NCI-H2029 treated with DMSO at 0.1 percent for 48 hours (cell line): Measurements from ENCODE around the gene PDILT.
"Not testable (repeated sequence)": the region's sequence is repeated elsewhere in the genome, so short reads cannot be mapped to it uniquely, and the experiment has no call there.

Experiments used
- DNase-seq: peaks from one replicate; lab custom pipeline; 2025; lab: John Stamatoyannopoulos, UW

The PDILT gene, protein sequence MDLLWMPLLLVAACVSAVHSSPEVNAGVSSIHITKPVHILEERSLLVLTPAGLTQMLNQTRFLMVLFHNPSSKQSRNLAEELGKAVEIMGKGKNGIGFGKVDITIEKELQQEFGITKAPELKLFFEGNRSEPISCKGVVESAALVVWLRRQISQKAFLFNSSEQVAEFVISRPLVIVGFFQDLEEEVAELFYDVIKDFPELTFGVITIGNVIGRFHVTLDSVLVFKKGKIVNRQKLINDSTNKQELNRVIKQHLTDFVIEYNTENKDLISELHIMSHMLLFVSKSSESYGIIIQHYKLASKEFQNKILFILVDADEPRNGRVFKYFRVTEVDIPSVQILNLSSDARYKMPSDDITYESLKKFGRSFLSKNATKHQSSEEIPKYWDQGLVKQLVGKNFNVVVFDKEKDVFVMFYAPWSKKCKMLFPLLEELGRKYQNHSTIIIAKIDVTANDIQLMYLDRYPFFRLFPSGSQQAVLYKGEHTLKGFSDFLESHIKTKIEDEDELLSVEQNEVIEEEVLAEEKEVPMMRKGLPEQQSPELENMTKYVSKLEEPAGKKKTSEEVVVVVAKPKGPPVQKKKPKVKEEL

GRCh38 chr16:20404637-20405036, at the start of gene PDILT:
TSS of gene PDILT (minus strand) at chr16:20404737. CDS start at chr16:20399300, 5,437 bp downstream.
- no peak for DNase-seq

DNA sequence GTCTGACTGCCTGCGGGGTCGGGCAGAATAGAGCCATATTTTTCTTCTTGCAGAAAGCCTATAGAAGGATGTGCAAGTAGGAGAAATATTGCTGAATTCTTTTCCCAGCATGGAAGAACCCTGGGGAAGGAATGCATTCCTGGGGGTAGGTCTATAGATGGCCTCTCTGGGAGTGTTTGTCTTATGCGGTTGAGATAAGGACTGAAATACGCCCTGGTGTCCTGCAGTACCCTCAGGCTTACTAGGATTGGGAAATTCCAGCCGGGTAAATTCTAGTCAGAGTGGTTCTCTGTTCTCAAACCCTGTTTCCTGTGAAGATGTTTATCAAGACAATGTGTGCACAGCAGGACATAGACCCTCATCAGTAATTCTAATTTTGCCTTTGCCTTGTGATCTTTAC, 49.1 kb upstream of the PDILT start:
- DNase-seq: not testable (repeated sequence)

DNA sequence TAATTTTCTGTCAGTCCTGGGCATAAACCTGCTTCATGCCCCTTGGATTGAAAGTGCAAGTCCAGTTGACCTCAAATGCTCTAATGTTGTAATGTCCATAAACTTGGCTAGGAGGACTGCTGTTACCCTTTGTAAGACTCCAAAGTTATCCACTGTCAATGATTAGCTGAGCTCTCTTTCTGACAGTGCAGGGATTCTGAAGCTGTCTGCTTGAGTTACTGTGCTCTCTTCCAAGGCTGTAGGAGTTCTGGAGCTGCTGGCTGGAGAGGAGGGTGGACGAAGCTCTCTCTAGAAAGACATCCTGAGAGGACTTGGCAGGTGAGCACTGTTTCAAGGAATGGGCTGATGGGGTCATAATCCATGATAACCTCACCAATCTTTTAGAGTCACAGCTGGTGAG, 46.8 kb upstream of the PDILT start, which contains the start of gene ACSM2A:
TSS of gene ACSM2A (plus strand) at position 158 of the 400 bp plus-strand sequence. CDS start 8,594 bp downstream, outside the sequence.
- DNase-seq: not testable (repeated sequence)

GRCh38 chr16:20446652-20447393, 42.3 kb upstream of the PDILT start:
- not testable (repeated sequence) for DNase-seq

- DNase-seq: not testable (repeated sequence)
Measured at GRCh38 chr16:20441859-20442258, 37.3 kb upstream of the PDILT start.

DNA sequence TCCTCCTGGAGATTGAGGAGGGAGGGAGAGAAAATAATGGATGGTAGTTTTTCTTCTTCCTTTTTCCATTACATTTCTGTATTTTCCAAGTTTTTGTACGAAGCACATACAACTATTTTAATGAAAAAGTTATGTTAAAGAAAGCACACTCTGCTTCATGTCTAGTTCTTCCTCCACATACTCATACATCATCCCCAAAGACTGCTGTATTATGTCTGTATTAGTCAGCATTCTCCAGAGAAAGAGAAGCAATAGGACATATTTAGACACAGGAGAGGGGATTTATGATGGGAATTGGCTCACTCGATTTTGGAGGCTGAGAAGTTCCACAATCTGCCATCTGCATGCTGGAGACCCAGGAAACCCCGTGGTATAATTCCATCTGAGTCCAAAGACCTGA, 36.7 kb upstream of the PDILT start:
- DNase-seq: no peak

DNA sequence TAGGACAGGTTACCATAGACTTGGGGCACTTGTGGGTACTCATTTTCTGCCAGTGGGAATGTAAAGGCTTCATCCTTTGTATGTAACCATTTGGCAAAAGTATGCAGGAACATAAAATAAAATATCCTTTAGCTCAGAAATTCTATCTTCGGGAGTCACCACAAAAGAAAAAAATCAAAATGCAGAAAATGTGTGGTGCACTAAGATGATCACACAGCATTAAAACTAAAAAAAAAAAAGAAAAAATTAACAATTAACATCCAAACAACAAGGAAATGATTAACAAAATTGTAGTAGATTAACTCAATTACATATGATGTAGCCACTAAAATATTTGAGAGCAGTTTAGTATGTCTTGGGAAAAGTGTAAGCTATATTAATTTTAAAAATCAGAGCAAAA, 36.2 kb upstream of the PDILT start:
- not testable (repeated sequence) for DNase-seq

DNA sequence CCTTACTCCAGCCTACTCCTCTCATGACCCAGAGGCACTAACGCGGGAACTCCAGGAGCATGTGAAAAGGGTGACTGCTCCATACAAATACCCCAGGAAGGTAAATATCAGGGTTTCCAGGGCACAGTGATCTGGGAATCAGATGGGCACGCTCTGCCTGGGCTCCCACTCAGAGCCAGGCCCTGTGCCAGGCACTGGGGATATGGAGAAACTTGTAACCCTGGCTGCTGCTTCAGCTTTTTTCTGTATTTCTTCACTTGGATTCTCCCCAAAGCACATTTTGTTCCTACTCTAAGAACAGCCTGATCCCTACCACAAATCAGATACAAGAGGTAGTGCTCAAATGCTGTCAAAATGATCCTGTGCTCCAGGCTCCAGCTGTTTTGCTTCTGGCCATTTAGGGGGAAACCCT, 35.3 kb upstream of the PDILT start:
- DNase-seq: not testable (repeated sequence)

GRCh38 chr16:20438950-20439349, 34.4 kb upstream of the PDILT start:
- not testable (repeated sequence) for DNase-seq

DNA sequence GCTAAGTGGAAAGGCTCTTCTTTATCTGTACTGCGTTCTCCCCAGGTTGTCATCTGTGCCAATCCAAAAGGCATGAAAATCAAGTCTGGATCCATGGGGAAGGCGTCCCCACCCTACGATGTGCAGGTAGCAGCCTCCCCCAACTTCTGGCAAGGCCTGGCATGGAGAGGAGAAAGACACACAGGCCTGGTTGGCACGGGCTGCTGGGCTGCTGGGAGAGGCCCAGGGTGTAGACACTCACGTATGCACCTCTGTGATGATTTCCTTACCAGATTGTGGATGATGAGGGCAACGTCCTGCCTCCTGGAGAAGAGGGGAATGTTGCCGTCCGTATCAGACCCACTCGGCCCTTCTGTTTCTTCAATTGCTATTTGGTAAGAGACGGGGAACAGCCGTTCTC, 26.4 kb upstream of the PDILT start:
- no peak for DNase-seq

GRCh38 chr16:20430480-20430879, 25.9 kb upstream of the PDILT start:
- not testable (repeated sequence) for DNase-seq

DNA sequence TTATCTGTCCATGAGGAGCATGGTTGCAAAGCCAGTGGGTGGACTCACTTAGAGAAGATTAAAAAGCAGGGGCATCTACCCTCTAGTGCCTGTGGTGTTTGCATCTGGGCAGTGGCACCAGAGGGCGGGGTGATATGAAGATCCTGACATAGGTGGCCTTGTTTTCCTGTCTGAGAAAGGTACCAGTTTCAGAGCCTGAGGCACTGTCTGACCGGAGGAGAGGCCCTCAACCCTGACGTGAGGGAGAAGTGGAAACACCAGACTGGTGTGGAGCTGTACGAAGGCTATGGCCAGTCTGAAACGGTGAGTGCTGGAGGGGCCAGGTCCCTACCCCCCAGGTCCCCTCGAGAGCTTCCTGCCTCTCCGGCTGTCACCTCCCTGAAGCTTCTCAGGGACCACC, 25.0 kb upstream of the PDILT start:
- DNase-seq: not testable (repeated sequence)

- DNase-seq: not testable (repeated sequence)
Measured at GRCh38 chr16:20427401-20427797, 22.9 kb upstream of the PDILT start.

GRCh38 chr16:20424129-20424866, 19.8 kb upstream of the PDILT start:
- DNase-seq: no peak

DNA sequence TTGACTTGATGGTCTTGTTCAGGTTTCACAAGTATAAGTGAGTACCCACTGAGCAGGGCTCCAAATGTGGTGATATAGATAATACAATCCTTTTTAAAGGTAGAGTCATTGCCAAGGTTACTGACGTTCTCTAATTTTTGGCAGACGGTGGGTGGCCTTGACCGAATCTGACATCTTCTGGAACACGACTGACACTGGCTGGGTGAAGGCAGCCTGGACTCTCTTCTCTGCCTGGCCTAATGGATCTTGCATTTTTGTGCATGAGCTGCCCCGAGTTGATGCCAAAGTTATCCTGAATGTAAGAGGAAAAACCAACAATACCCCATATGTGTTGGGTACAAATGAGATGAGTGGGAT, 19.2 kb upstream of the PDILT start:
- not testable (repeated sequence) for DNase-seq

GRCh38 chr16:20421748-20422147, 17.2 kb upstream of the PDILT start:
- DNase-seq: not testable (repeated sequence)

DNA sequence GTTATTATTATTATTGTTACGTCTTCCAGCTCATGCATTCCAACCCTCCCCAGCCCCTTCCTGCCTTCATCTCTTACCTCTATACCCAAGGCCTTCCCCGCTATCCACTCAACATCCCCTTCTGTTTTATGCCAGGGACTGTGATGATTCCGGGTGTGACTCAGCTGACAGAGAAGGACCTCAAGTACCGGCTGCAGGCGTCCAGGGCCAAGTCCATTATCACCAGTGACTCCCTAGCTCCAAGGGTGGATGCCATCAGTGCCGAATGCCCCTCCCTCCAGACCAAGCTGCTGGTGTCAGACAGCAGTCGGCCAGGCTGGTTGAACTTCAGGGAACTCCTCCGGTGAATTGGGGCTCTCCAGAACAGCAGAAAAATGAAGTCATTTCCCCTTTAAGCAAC, 14.6 kb upstream of the PDILT start:
- DNase-seq: not testable (repeated sequence)

DNA sequence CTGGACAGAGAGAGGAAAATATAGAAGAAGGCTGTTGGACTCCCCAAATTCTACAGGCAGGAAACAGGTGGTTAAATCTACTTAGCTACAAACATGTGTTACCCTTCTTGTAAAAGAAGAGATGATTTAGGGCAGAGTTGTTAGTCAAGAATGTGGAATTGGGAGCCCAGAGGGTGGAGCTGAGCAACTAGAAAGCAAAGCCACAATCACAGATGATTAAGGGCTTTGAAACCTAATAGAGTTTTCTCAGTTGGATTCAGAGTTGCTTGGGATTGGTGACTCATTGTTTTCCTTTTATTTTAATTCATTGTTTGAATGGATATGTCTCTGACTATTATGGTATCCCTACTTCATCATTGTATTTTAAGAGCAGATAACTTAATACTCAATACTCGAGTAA, 11.0 kb upstream of the PDILT start:
- no peak for DNase-seq

GRCh38 chr16:20411055-20411454, 6.5 kb upstream of the PDILT start:
- DNase-seq: no peak

- DNase-seq: no peak
Measured at GRCh38 chr16:20410121-20410723, 5.7 kb upstream of the PDILT start.

DNA sequence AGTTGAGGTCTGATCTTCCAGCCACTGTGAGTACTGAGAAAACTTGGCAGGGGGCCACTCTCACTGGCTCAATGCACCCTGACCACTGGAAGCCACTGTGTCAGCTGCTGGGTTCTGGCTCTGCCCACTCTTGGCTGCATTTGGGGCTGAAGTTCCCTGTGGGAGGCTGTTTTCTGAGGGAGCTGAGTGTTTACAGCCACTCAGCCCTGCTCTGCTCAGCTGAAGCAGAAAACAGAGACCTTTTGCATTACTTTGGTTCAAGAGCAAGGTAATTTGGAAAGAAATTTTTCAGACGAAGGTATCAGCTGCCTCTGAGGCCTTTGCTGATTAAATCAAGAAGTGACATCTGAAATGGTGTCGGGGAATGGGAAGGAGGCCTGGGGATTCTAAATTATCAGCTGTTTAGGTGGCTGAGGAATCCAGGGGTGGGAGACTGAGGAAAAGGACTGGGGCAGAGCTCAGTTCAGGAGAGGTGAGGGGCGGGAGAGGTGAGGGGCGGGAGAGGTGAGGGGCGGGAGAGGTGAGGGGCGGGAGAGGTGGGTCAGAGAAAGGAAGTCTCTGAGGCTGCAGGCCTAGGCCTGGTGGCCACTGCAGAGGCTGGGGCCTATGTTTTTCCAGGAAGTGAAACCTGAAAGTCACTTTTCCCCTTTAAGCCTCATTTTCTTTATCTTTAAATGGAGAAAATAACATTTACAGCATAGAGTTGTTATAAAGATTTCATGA, 5.0 kb upstream of the PDILT start, which contains the start of gene ACSM5:
TSS of gene ACSM5 (plus strand) at position 137 of the 723 bp plus-strand sequence. CDS start 1,951 bp downstream, outside the sequence.
- DNase-seq: peak; percentile 57
